OCI-LY1 (cell line): ENCODE data around the gene LIPC.

Experiments
- H2AFZ ChIP-seq: fragments of 200-600 bp; sonication (generic), shearing (Covaris generic); 2 replicates; pipeline ENCODE4 v1.6.0; 2014; ENCODE audit warnings: antibody characterized with exemption, mild to moderate bottlenecking, low read length
- H3F3A ChIP-seq: fragments of 200-600 bp; sonication (generic), shearing (Covaris generic); 2 replicates; pipeline ENCODE4 v1.6.0; 2014; ENCODE audit warnings: mild to moderate bottlenecking, antibody characterized with exemption, low read length, moderate library complexity; ENCODE audit not compliant: insufficient read depth
- H3K27ac ChIP-seq: fragments of 200-600 bp; sonication (generic); 2 replicates; pipeline ENCODE4 v1.5.1; 2014; ENCODE audit warnings: low read length, mixed run types, mild to moderate bottlenecking, low read depth; ENCODE audit not compliant: poor library complexity, severe bottlenecking
- H3K27me3 ChIP-seq: fragments of 200-600 bp; sonication (generic); 2 replicates; pipeline ENCODE4 v1.6.0; 2014; ENCODE audit warnings: antibody characterized with exemption, mild to moderate bottlenecking, low read length, moderate library complexity; ENCODE audit not compliant: insufficient read depth
- H3K36me3 ChIP-seq: fragments of 200-600 bp; sonication (generic); 2 replicates; pipeline ENCODE4 v1.6.1; 2014; ENCODE audit warnings: mild to moderate bottlenecking, antibody characterized with exemption, low read length, moderate library complexity, mixed read lengths; ENCODE audit not compliant: insufficient read depth
- H3K4me1 ChIP-seq: fragments of 200-600 bp; sonication (generic); 2 replicates; pipeline ENCODE4 v1.5.1; 2014; ENCODE audit warnings: mild to moderate bottlenecking, low read length, moderate library complexity; ENCODE audit not compliant: insufficient read depth, severe bottlenecking
- H3K4me2 ChIP-seq: fragments of 200-600 bp; sonication (generic), shearing (Covaris generic); 2 replicates; pipeline ENCODE4 v1.6.1; 2014; ENCODE audit warnings: low read length
- H3K4me3 ChIP-seq: fragments of 200-600 bp; sonication (generic); 2 replicates; pipeline ENCODE4 v1.5.1; 2014; ENCODE audit warnings: low read length, low read depth, mild to moderate bottlenecking, mixed read lengths; ENCODE audit not compliant: poor library complexity, severe bottlenecking
- H3K79me2 ChIP-seq: fragments of 200-600 bp; shearing (Covaris generic); 2 replicates; pipeline ENCODE4 v1.6.1; 2016; ENCODE audit warnings: mixed run types, low read length, mixed read lengths; ENCODE audit not compliant: insufficient read depth
- H3K9ac ChIP-seq: fragments of 200-600 bp; sonication (generic), shearing (Covaris generic); 2 replicates; pipeline ENCODE4 v1.6.1; 2014; ENCODE audit warnings: mild to moderate bottlenecking, low read length, mixed read lengths
- H3K9me2 ChIP-seq: fragments of 200-600 bp; sonication (generic), shearing (Covaris generic); 2 replicates; pipeline ENCODE4 v1.6.1; 2014; ENCODE audit warnings: low read depth, mild to moderate bottlenecking, low read length, mixed read lengths
- H3K9me3 ChIP-seq: fragments of 200-600 bp; shearing (Covaris generic); 2 replicates; pipeline ENCODE4 v1.6.1; 2014; ENCODE audit warnings: low read length, mixed read lengths
- H4K20me1 ChIP-seq: fragments of 200-600 bp; sonication (generic), shearing (Covaris generic); 2 replicates; pipeline ENCODE4 v1.6.0; 2016; ENCODE audit warnings: mild to moderate bottlenecking, low read length; ENCODE audit not compliant: insufficient read depth
- EZH2 ChIP-seq: fragments of 200-600 bp; sonication (generic), shearing (Covaris generic); IDR thresholded peaks from 2 replicates; pipeline ENCODE4 v1.8.0; 2017; ENCODE audit warnings: borderline replicate concordance, mixed run types, mild to moderate bottlenecking, antibody characterized with exemption, low read length, moderate library complexity, mixed read lengths
- TF ChIP-seq, protein P1 (sequence below): fragments of 200-600 bp; sonication (generic), shearing (Covaris generic); IDR thresholded peaks from 2 replicates; pipeline ENCODE4 v1.5.1; 2017; ENCODE audit warnings: mild to moderate bottlenecking, antibody characterized with exemption, low read length, moderate library complexity, mixed read lengths

Gene LIPC

GRCh38 chr15:58458076-58458475 lies 26.3 kb downstream of the LIPC start:
- no peak overlapping the region for H2AFZ ChIP-seq
- no peak overlapping the region for H3K4me3 ChIP-seq
- no peaks in the 10 kb centered on the region for H3K9me2 ChIP-seq
- H3K9ac ChIP-seq, result peak overlapping the region; percentile 34
- H3K9me3 ChIP-seq, result no peaks in the 10 kb centered on the region
- H3K27ac ChIP-seq, result peak overlapping the region; percentile 92
- no peaks in the 10 kb centered on the region for H4K20me1 ChIP-seq
- no peaks in the 10 kb centered on the region for H3F3A ChIP-seq
- H3K27me3 ChIP-seq, result no peaks in the 10 kb centered on the region
- no peak for TF ChIP-seq EZH2
- TF ChIP-seq, protein P1, sequence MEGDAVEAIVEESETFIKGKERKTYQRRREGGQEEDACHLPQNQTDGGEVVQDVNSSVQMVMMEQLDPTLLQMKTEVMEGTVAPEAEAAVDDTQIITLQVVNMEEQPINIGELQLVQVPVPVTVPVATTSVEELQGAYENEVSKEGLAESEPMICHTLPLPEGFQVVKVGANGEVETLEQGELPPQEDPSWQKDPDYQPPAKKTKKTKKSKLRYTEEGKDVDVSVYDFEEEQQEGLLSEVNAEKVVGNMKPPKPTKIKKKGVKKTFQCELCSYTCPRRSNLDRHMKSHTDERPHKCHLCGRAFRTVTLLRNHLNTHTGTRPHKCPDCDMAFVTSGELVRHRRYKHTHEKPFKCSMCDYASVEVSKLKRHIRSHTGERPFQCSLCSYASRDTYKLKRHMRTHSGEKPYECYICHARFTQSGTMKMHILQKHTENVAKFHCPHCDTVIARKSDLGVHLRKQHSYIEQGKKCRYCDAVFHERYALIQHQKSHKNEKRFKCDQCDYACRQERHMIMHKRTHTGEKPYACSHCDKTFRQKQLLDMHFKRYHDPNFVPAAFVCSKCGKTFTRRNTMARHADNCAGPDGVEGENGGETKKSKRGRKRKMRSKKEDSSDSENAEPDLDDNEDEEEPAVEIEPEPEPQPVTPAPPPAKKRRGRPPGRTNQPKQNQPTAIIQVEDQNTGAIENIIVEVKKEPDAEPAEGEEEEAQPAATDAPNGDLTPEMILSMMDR, result no peak
- peak overlapping the region; percentile 10; the same call in 1 of the 2 replicates for H3K4me2 ChIP-seq
- no peaks in the 10 kb centered on the region for H3K36me3 ChIP-seq
- peaks cover 100% of the 10 kb centered on the region for H3K4me1 ChIP-seq
- H3K79me2 ChIP-seq, result no peaks in the 10 kb centered on the region

DNA sequence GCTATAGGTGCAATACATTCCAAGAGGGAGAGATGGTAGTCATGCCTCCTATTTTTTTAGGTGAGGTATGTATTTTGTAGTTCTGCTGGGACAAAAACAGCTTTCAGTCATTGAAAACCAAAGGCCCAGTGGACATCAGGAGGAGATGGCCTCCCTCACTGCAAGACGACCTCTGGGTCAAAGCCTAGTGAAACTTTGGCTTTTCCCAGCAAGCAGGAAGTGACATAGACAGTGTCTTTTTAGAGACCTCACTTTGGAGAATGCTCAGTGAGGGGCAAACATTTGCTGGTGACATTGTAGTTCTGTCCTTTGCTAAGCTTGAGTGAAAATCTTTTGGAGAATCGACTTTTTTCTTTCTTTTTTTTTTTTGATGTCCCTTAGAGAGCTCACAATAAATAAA lies 27.3 kb downstream of the LIPC start:
- Histone ChIP-seq H3K9ac (peak overlapping the region; percentile 46), H2AFZ (no peak overlapping the region), H3K4me1 (peaks cover 100% of the 10 kb centered on the region), H3K27me3 (no peaks in the 10 kb centered on the region), H4K20me1 (no peaks in the 10 kb centered on the region), H3K4me2 (no peak overlapping the region), H3K79me2 (no peaks in the 10 kb centered on the region), H3K4me3 (no peak overlapping the region), H3K36me3 (no peaks in the 10 kb centered on the region), H3F3A (no peaks in the 10 kb centered on the region), H3K9me3 (no peaks in the 10 kb centered on the region), H3K27ac (peak overlapping the region; percentile 92), H3K9me2 (no peaks in the 10 kb centered on the region)
- TF ChIP-seq EZH2, result no peak
- TF ChIP-seq, protein P1, result no peak

GRCh38 chr15:58459560-58459959 lies 27.8 kb downstream of the LIPC start:
- H3K79me2 ChIP-seq, result no peaks in the 10 kb centered on the region
- H3K27me3 ChIP-seq, result no peaks in the 10 kb centered on the region
- H3K9ac ChIP-seq, result peak overlapping the region; percentile 46
- no peaks in the 10 kb centered on the region for H4K20me1 ChIP-seq
- peak overlapping the region; percentile 28 for H3K4me2 ChIP-seq
- no peak overlapping the region for H3K4me3 ChIP-seq
- H2AFZ ChIP-seq, result no peak overlapping the region
- peak overlapping the region; percentile 92 for H3K27ac ChIP-seq
- no peaks in the 10 kb centered on the region for H3F3A ChIP-seq
- no peaks in the 10 kb centered on the region for H3K36me3 ChIP-seq
- no peaks in the 10 kb centered on the region for H3K9me2 ChIP-seq
- H3K9me3 ChIP-seq, result no peaks in the 10 kb centered on the region
- peaks cover 100% of the 10 kb centered on the region for H3K4me1 ChIP-seq
- TF ChIP-seq EZH2, result no peak
- TF ChIP-seq, protein P1, result no peak
